Fibroblast of villous mesenchyme (primary cell): ENCODE measurements around the gene BANF2. TPM values are rescaled to one million over a fixed set of nuclear protein-coding genes. Genes with fewer than 3 reads are reported as not detected.

Source experiments
- DNase-seq: peaks from one replicate; pipeline ENCODE4 v3.0.0-alpha.2; 2010; ENCODE audit warnings: low read depth
- H3K4me3 ChIP-seq: 2 replicates; pipeline ENCODE4 v1.5.1; 2011; ENCODE audit warnings: low read depth, mild to moderate bottlenecking, low read length
- CTCF ChIP-seq: IDR thresholded peaks from 2 replicates; pipeline ENCODE4 v1.5.1; 2012; ENCODE audit warnings: low read depth, mild to moderate bottlenecking, low read length; ENCODE audit not compliant: insufficient read depth
- total RNA-seq: library from RNA; depleted of rRNA; stranded (reverse); fragments of >200 nt; gene quantifications from 2 replicates; pipeline ENCODE4 v1.2.3, GENCODE V29; 2012

Gene BANF2
- total RNA-seq, 1 donor = not detected

GRCh38 chr20:17690144-17690543 is 9.6 kb upstream of the BANF2 start:
- DNase-seq = no peak
- no peak for TF ChIP-seq CTCF
- no peak overlapping the region for H3K4me3 ChIP-seq

- TF ChIP-seq CTCF = no peak
- DNase-seq = no peak
- H3K4me3 ChIP-seq = no peak overlapping the region
These were observed 8.0 kb upstream of the BANF2 start for GRCh38 chr20:17691758-17692157.

GRCh38 chr20:17693444-17694001 is 6.2 kb upstream of the BANF2 start:
- no peak overlapping the region for H3K4me3 ChIP-seq
- no peak for DNase-seq
- no peak for TF ChIP-seq CTCF

GRCh38 chr20:17694767-17695166 is 5.0 kb upstream of the BANF2 start:
- TF ChIP-seq CTCF = no peak
- H3K4me3 ChIP-seq = no peak overlapping the region
- no peak for DNase-seq

GRCh38 chr20:17696287-17696686 is 3.5 kb upstream of the BANF2 start:
- no peak for DNase-seq
- TF ChIP-seq CTCF = no peak
- no peak overlapping the region for H3K4me3 ChIP-seq

GRCh38 chr20:17697171-17697570 is 2.6 kb upstream of the BANF2 start:
- no peak for TF ChIP-seq CTCF
- DNase-seq = no peak
- H3K4me3 ChIP-seq = no peak overlapping the region

- TF ChIP-seq CTCF = no peak
- DNase-seq = no peak
- no peak overlapping the region for H3K4me3 ChIP-seq
These were observed 1.4 kb upstream of the BANF2 start for GRCh38 chr20:17698384-17698783.
